ENCODE measurements around the gene DMGDH.

- TF ChIP-seq CTCF (IDR thresholded peaks at IDR 0.05), result no peak
- no peak for TF ChIP-seq POLR2A (IDR thresholded peaks at IDR 0.05)
Measured at GRCh38 chr5:78959767-78960166, 109.7 kb downstream of the DMGDH start.
